ENCODE results near the gene UPF2.

Gene UPF2

GRCh38 chr10:11919271-11919670, 123.3 kb downstream of the UPF2 start:
- no peak overlapping the region for H3K27ac ChIP-seq
- no peak overlapping the region for H3K4me3 ChIP-seq

GRCh38 chr10:11918384-11918783, 124.2 kb downstream of the UPF2 start:
- Histone ChIP-seq H3K27ac (no peak overlapping the region), H3K4me3 (no peak overlapping the region)

- Histone ChIP-seq H3K27ac (no peak overlapping the region), H3K4me3 (no peak overlapping the region)
Measured at GRCh38 chr10:11913079-11913641, 129.4 kb downstream of the UPF2 start.

DNA sequence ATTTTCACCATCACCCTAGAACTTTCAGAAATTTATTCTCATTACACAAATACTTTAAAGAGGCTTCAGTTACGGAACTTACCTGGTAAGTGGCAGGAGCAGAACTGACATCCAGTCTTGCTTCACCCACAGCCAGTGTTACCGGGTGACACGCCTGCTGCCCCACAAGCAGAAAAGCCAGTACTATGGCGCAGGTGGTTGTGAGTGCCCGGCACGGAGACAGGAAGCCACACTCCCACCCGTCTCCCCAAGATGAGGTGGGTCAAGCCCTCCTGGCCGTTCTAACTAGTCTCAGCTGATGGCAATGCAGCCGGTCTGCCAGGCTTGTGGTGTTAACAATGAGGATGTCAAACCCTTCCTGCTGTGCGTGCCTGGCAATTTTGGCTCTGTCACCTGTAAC, 132.5 kb downstream of the UPF2 start:
- Histone ChIP-seq H3K4me3 (no peak overlapping the region), H3K27ac (no peak overlapping the region)

DNA sequence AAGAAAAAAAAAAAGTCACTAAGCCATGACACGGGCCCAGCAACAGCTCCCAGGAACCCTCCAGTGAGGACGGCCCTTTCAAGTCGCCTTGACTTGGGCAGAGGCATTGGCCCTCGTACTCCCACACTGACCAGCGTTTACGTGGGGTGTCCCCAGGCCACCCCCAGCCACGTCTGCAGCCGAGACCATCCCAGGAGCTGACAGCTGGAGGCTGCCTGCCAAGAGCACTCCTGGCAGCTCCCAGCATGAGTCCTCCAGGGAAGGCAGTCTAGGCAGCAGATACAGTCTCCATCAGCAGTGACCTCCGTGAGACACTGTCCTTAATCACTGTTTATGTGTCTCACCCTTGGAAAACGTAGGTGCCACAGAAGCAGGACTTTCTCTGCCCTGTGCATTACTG, 133.0 kb downstream of the UPF2 start:
- Histone ChIP-seq H3K27ac (no peak overlapping the region), H3K4me3 (no peak overlapping the region)

GRCh38 chr10:11908991-11909390, 133.6 kb downstream of the UPF2 start:
- H3K4me3 ChIP-seq: no peak overlapping the region
- H3K27ac ChIP-seq: no peak overlapping the region

DNA sequence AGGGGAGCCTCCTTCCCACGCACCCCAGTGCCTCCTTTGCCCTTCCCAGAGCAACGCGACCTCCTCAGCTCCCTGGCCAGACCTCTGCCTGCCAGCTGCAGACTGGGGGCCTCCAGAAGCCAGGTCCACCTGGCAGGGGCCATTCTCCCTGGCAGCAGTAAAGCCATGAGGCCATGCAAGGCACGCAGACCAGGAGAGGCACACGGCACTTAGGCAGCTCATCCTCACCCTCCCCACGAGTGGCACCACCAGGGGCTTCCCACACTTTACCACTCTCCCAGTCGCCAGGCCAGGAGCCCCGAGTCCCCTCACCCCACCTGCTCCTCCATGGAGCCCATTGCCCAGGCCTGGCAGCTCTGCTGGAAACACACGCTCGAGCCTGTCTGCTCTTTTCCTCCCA, 134.1 kb downstream of the UPF2 start:
- Histone ChIP-seq H3K4me3 (no peak overlapping the region), H3K27ac (no peak overlapping the region)

DNA sequence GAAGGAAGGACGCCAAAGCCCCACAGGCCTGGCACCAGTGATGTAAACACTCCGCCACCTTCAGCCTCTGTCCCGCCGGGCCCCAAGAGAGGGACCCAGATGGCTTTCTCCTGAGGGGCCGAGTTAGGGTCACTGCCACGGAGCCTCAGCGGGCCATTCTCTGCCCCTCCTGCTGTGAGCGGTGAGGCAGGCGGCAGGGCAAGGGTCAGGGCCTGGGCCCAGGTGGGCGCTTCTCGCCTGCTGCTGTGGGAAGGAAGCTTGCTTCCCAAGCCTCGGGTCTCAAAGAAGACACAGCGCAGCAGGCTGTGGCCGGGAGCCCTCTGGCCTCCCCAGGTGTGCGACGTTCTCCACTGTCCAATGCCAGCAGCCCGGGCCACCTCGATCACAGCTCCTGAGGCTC, 134.7 kb downstream of the UPF2 start:
- no peak overlapping the region for H3K27ac ChIP-seq
- no peak overlapping the region for H3K4me3 ChIP-seq

GRCh38 chr10:11906714-11907113, 135.9 kb downstream of the UPF2 start:
- no peak overlapping the region for H3K27ac ChIP-seq
- H3K4me3 ChIP-seq: no peak overlapping the region

- no peak overlapping the region for H3K27ac ChIP-seq
- H3K4me3 ChIP-seq: no peak overlapping the region
Measured at GRCh38 chr10:11902646-11903045, 140.0 kb downstream of the UPF2 start.

GRCh38 chr10:11901833-11902475, 140.7 kb downstream of the UPF2 start:
- Histone ChIP-seq H3K27ac (no peak overlapping the region), H3K4me3 (no peak overlapping the region)

GRCh38 chr10:11901454-11901832, 141.2 kb downstream of the UPF2 start:
- H3K4me3 ChIP-seq: no peak overlapping the region
- H3K27ac ChIP-seq: no peak overlapping the region

GRCh38 chr10:11901036-11901301, 141.6 kb downstream of the UPF2 start:
- no peak overlapping the region for H3K4me3 ChIP-seq
- H3K27ac ChIP-seq: no peak overlapping the region

GRCh38 chr10:11899067-11899876, 143.3 kb downstream of the UPF2 start:
- Histone ChIP-seq H3K27ac (no peak overlapping the region), H3K4me3 (no peak overlapping the region)

GRCh38 chr10:11898372-11899066, 144.1 kb downstream of the UPF2 start:
- Histone ChIP-seq H3K27ac (no peak overlapping the region), H3K4me3 (no peak overlapping the region)

DNA sequence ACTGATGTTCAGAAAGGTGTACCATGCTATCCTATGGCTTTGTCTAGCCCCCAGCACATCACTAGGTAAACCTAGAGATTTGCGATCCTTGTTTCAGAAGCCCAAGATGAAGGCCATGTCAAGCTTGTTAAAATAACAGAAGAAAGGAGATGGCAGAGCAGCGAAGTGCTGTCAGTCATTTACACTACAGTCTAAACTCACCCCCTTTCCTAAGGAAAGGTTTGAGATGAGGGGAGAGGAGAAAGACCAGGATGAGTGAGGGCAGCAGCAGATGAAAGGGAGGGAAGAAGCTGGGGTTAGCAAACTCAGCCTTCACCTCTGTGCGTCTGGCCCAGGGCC, 144.6 kb downstream of the UPF2 start:
- H3K27ac ChIP-seq: no peak overlapping the region
- H3K4me3 ChIP-seq: no peak overlapping the region

DNA sequence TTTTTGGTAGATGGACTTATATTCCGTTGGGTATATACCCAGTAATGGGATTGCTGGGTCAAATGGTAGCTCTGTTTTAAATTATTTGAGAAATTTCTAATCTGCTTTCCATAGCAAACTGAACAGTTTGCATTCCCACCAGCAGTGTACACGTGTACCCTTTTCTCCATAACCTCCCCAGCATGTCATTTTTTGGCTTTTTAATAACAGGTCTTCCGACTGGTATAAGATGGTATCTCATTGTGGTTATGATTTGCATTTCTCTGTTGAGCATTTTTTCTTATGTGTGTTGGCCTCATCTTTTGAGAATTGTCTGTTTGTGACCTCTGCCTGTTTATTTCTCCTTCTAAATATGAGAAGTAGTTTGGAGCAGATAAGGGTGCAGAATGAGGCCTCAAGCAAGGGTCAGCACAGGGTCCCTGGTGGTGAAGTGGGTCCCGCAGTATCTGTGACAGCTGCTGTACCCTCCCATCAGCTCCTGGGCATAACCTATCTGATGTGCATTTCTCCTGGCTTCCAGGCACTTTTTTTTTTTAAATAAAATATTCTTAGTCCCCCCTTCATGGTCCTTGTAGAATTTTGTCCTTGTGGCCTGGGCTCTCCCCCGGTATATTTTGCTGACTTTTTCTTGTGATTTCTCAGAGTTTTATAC, 145.9 kb downstream of the UPF2 start:
- Histone ChIP-seq H3K4me3 (no peak overlapping the region), H3K27ac (no peak overlapping the region)

GRCh38 chr10:11895598-11895997, 147.0 kb downstream of the UPF2 start:
- H3K27ac ChIP-seq: no peak overlapping the region
- no peak overlapping the region for H3K4me3 ChIP-seq

GRCh38 chr10:11895108-11895466, 147.5 kb downstream of the UPF2 start:
- H3K4me3 ChIP-seq: no peak overlapping the region

GRCh38 chr10:11894381-11895107, 148.1 kb downstream of the UPF2 start:
- no peak overlapping the region for H3K27ac ChIP-seq

More at GRCh38 chr10:11895108-11895466, 147.5 kb downstream of the UPF2 start:
- H3K27ac ChIP-seq: no peak overlapping the region

More at GRCh38 chr10:11894381-11895107, 148.1 kb downstream of the UPF2 start:
- H3K4me3 ChIP-seq: no peak overlapping the region
